BLaER1 (cell line): ENCODE data around the gene APOH.
"Not testable (repeated sequence)": the region's sequence is repeated elsewhere in the genome, so short reads cannot be mapped to it uniquely, and the experiment has no call there.

ENCODE experiments used
- H3K27ac ChIP-seq: shearing (Covaris generic); formaldehyde crosslinking; 2 replicates; pipeline ENCODE4 v1.8.1; 2022
- H3K27me3 ChIP-seq: shearing (Covaris generic); formaldehyde crosslinking; 2 replicates; pipeline ENCODE4 v1.8.1; 2022
- H3K36me3 ChIP-seq: shearing (Covaris generic); formaldehyde crosslinking; 2 replicates; pipeline ENCODE4 v1.8.1; 2022
- H3K4me1 ChIP-seq: shearing (Covaris generic); formaldehyde crosslinking; 2 replicates; pipeline ENCODE4 v1.8.1; 2022
- H3K4me2 ChIP-seq: shearing (Covaris generic); formaldehyde crosslinking; 2 replicates; pipeline ENCODE4 v1.8.1; 2022
- H3K4me3 ChIP-seq: shearing (Covaris generic); formaldehyde crosslinking; 2 replicates; pipeline ENCODE4 v1.8.1; 2022
- H3K9ac ChIP-seq: shearing (Covaris generic); formaldehyde crosslinking; 2 replicates; pipeline ENCODE4 v1.8.1; 2022
- H3K9me3 ChIP-seq: shearing (Covaris generic); formaldehyde crosslinking; 2 replicates; pipeline ENCODE4 v1.8.1; 2022
- H4K20me1 ChIP-seq: shearing (Covaris generic); formaldehyde crosslinking; 2 replicates; pipeline ENCODE4 v1.8.1; 2022
- Cebpa-rat ChIP-seq: shearing (Covaris generic); IDR thresholded peaks from 2 replicates; pipeline ENCODE4 v1.8.1; 2022

Gene APOH

DNA sequence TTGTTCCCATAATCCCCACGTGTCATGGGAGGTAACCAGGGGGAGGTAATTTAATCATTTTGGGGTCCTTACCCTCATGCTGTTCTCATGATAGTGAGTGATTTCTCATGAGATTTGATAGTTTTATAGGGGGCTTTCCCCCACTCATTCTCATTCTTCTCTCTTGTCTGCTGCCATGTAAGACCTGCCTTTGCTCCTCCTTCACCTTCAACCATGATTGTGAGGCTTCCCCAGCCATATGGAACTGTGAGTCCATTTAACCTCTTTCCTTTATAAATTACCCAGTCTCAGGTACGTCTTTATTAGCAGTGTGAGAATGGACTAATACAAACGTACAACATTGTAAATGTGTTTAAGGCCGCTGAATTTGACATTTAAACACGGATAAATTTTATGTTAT, 35.5 kb upstream of the APOH start:
- Histone ChIP-seq H3K4me3 (no peak overlapping the region), H3K4me1 (no peaks in the 10 kb centered on the region), H3K9ac (no peak overlapping the region), H3K27me3 (no peaks in the 10 kb centered on the region), H3K27ac (no peak overlapping the region), H3K9me3 (peaks cover 12% of the 10 kb centered on the region; the same call in 1 of the 2 replicates), H4K20me1 (no peaks in the 10 kb centered on the region), H3K36me3 (no peaks in the 10 kb centered on the region), H3K4me2 (no peak overlapping the region)
- no peak for TF ChIP-seq Cebpa-rat

DNA sequence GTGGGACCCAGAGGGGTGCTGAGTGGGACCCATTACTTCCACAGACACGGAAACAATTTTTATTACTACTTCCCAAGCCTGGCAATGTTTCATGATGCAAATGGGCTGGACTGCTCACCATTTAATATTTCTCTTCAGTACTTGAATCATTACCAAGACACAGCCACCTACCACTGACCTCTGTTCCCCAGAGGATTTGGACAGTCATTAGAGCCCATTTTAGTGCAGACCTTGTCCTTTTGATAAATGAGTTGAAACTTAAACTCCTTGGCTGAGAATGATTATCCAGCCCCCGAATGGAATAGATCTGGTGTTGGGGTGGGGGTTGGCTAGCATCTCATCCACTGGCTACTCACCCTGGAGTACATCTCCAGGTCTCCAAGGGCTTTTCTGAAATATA, 33.6 kb upstream of the APOH start:
- no peak overlapping the region for H3K27ac ChIP-seq
- no peaks in the 10 kb centered on the region for H4K20me1 ChIP-seq
- H3K36me3 ChIP-seq, result no peaks in the 10 kb centered on the region
- no peaks in the 10 kb centered on the region for H3K4me1 ChIP-seq
- no peak overlapping the region for H3K4me2 ChIP-seq
- TF ChIP-seq Cebpa-rat, result no peak
- H3K27me3 ChIP-seq, result no peaks in the 10 kb centered on the region
- no peak overlapping the region for H3K9ac ChIP-seq
- H3K4me3 ChIP-seq, result no peak overlapping the region
- peaks cover 12% of the 10 kb centered on the region; the same call in 1 of the 2 replicates for H3K9me3 ChIP-seq

DNA sequence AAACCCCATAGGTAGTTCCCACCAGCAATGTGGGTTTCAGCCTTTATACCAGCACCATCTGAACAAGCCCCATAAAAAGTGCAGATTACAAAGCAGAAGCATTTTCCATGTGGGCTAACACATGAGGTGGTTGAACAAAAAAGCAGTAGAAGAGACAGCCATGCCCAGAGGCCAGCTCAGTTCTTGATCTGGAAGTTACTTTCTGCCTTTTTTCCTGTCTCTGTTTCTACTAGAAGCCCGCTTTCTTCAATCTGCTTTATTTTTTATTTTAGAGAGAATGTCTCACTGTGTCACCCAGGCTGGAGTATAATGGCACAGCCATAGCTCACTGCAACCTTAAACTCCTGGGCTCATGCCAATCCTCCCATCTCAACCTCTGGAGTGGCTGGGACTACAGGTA, 31.5 kb upstream of the APOH start:
- Histone ChIP-seq H3K4me1 (no peaks in the 10 kb centered on the region), H3K36me3 (no peaks in the 10 kb centered on the region), H3K4me2 (no peak overlapping the region), H3K9me3 (peaks cover 12% of the 10 kb centered on the region; the same call in 1 of the 2 replicates), H3K27ac (no peak overlapping the region), H3K4me3 (no peak overlapping the region), H3K27me3 (no peaks in the 10 kb centered on the region), H3K9ac (no peak overlapping the region), H4K20me1 (no peaks in the 10 kb centered on the region)
- no peak for TF ChIP-seq Cebpa-rat

DNA sequence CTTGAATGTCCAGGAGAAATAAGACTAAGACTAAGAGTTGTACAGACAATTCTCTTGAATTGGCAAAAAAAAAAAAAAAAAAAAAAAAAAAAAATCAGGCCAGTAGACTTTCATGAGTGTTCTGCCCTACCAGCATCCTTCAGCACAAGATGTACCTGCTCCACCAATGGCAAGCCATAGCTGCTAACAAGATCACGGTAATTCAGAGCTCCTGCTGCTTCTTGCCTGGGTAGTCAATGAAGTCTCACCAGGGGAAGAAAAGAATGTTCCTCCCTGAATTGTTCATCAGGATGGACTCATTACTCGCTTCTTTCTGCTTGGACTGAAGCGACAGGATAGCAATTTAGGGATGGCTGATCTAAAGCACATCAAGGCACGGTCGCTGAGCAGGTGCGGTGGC, 31.1 kb upstream of the APOH start:
- Histone ChIP-seq H3K4me1 (no peaks in the 10 kb centered on the region), H4K20me1 (no peaks in the 10 kb centered on the region), H3K9ac (no peak overlapping the region), H3K36me3 (no peaks in the 10 kb centered on the region), H3K9me3 (peaks cover 12% of the 10 kb centered on the region; the same call in 1 of the 2 replicates), H3K27me3 (no peaks in the 10 kb centered on the region), H3K4me2 (no peak overlapping the region), H3K4me3 (no peak overlapping the region), H3K27ac (no peak overlapping the region)
- no peak for TF ChIP-seq Cebpa-rat

DNA sequence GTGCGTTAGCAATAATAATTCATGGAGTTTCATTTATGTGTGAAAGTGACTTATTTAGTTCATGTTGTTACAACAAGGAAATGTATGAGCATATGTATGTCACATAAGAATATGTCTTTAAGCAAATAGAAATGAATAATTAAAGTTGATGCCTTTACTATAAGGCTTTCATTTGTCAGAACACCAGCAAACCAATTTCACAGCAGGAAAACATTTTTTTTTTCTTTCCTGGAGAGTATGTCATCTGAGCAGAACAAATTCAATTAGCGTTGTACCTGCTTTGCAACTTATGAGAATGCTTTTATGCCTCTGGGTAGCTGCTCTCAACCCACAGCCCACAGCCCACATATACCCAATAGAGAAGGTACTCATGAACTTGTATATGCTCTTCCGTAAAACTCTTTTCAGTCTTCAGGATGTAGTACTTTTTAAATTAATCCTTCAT, 26.3 kb upstream of the APOH start:
- no peaks in the 10 kb centered on the region for H4K20me1 ChIP-seq
- no peaks in the 10 kb centered on the region for H3K4me1 ChIP-seq
- no peaks in the 10 kb centered on the region for H3K9me3 ChIP-seq
- H3K36me3 ChIP-seq, result no peaks in the 10 kb centered on the region
- no peak for TF ChIP-seq Cebpa-rat
- H3K9ac ChIP-seq, result no peak overlapping the region
- no peak overlapping the region for H3K27ac ChIP-seq
- H3K4me3 ChIP-seq, result no peak overlapping the region
- no peaks in the 10 kb centered on the region for H3K27me3 ChIP-seq
- H3K4me2 ChIP-seq, result no peak overlapping the region

DNA sequence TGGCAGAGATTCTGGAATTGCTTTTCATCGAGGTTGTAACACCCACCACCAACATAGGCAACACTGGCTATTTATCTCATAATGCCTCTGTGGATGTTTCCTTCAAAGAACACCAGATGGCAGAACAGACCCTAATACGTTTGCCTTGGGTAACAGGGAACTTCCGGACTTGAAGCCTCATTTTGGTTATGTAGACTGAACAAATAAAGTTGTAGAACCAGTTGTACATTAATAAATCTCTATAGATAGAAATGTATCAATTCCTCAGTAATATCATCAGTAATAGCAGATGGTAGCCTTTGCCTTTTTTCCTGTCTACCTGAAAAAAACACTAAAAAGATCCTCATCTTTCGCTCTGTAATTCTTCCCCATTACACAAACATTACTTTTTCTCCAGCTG, 25.9 kb upstream of the APOH start:
- no peak overlapping the region for H3K9ac ChIP-seq
- H4K20me1 ChIP-seq, result no peaks in the 10 kb centered on the region
- TF ChIP-seq Cebpa-rat, result no peak
- H3K36me3 ChIP-seq, result no peaks in the 10 kb centered on the region
- no peaks in the 10 kb centered on the region for H3K27me3 ChIP-seq
- no peaks in the 10 kb centered on the region for H3K9me3 ChIP-seq
- H3K4me2 ChIP-seq, result no peak overlapping the region
- H3K4me3 ChIP-seq, result no peak overlapping the region
- no peak overlapping the region for H3K27ac ChIP-seq
- no peaks in the 10 kb centered on the region for H3K4me1 ChIP-seq

DNA sequence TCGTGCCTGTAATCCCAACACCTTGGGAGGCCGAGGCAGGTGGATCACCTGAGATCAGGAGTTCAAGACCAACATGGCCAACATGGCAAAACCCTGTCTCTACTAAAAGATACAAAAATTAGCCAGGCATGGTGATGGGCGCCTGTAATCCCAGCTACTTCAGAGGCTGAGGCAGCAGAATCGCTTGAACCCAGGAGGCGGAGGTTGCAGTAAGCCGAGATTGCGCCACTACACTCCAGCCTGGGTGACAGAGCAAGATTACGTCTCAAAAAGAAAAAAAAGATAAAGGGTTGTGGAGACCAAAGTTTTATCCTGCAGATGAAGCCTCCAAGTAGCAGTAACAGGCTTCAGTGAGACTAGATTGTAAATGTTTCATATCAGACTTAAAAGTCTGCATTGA, 24.2 kb upstream of the APOH start:
- H3K4me2 ChIP-seq, H3K36me3 ChIP-seq, H3K9ac ChIP-seq, H3K4me3 ChIP-seq, H3K4me1 ChIP-seq, H4K20me1 ChIP-seq, H3K9me3 ChIP-seq, H3K27me3 ChIP-seq, H3K27ac ChIP-seq: not testable (repeated sequence)

DNA sequence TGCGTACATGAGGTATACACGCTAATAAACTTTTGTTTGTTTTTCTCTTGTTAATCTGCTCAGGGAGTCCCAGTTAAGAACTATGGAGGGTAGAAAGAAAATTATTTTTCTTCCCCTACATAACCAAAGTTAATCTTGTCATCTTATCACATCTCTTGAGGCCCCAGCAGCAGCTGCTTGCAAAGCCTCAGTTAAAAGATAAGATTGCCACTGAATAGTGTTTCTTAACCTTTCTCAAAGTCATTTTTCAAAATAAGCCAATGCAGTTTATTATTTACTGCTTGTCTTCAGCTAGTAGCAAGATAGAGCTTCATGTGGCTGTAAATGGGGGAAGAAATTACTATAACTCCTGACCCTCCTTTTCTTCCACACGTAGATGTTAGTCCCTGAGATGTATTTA, 21.5 kb upstream of the APOH start:
- H4K20me1 ChIP-seq, result no peaks in the 10 kb centered on the region
- no peak overlapping the region for H3K4me2 ChIP-seq
- no peaks in the 10 kb centered on the region for H3K9me3 ChIP-seq
- H3K36me3 ChIP-seq, result no peaks in the 10 kb centered on the region
- H3K27ac ChIP-seq, result no peak overlapping the region
- H3K27me3 ChIP-seq, result no peaks in the 10 kb centered on the region
- H3K4me1 ChIP-seq, result peaks cover 15% of the 10 kb centered on the region
- TF ChIP-seq Cebpa-rat, result no peak
- no peak overlapping the region for H3K9ac ChIP-seq
- no peak overlapping the region for H3K4me3 ChIP-seq

DNA sequence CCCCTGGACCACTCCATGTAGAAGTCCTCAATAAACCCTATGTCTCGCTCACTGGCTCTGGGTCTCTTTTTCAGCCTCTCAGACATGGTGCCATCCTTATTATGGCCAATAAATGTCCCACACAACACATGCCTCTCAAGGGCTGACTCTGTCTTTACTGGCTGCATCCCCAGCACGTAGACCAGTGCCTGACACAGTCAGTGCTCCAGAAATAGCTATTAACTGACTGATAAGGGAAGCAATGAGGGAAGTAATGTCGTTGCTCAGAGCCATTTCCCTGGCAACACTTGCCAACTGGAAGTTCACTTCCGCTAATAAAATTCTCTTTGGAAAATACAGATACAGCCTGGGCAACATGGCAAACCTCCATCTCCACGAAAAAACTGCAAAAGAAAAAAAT, 19.1 kb upstream of the APOH start:
- Histone ChIP-seq H3K27me3 (no peaks in the 10 kb centered on the region), H3K36me3 (no peaks in the 10 kb centered on the region), H3K27ac (no peak overlapping the region), H3K9ac (no peak overlapping the region), H3K9me3 (no peaks in the 10 kb centered on the region), H4K20me1 (no peaks in the 10 kb centered on the region), H3K4me1 (peaks cover 15% of the 10 kb centered on the region), H3K4me3 (no peak overlapping the region), H3K4me2 (no peak overlapping the region)
- no peak for TF ChIP-seq Cebpa-rat

DNA sequence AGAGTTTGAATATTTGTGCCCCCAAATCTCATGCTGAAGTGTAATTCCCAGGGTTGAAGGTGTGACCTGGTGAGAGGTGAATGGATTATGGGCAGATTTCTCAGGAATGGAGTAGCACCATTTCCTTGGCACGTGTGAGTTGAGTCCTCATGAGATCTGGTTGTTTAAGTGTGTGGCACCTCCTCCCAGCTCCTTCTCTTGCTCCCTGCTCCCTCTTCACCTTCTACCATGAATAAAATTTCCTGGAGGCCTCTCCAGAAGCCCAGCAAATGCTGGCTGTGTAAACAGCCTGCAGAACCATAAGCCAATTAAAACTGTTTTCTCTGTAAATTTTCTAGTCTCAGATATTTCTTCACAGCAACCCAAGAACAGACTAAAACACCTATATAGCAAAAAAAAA, 12.6 kb upstream of the APOH start:
- H3K27ac ChIP-seq, result no peak overlapping the region
- no peaks in the 10 kb centered on the region for H3K9me3 ChIP-seq
- no peak overlapping the region for H3K9ac ChIP-seq
- H3K36me3 ChIP-seq, result no peaks in the 10 kb centered on the region
- peaks cover 9% of the 10 kb centered on the region for H3K4me1 ChIP-seq
- no peak for TF ChIP-seq Cebpa-rat
- H4K20me1 ChIP-seq, result no peaks in the 10 kb centered on the region
- no peaks in the 10 kb centered on the region for H3K27me3 ChIP-seq
- H3K4me2 ChIP-seq, result no peak overlapping the region
- no peak overlapping the region for H3K4me3 ChIP-seq

DNA sequence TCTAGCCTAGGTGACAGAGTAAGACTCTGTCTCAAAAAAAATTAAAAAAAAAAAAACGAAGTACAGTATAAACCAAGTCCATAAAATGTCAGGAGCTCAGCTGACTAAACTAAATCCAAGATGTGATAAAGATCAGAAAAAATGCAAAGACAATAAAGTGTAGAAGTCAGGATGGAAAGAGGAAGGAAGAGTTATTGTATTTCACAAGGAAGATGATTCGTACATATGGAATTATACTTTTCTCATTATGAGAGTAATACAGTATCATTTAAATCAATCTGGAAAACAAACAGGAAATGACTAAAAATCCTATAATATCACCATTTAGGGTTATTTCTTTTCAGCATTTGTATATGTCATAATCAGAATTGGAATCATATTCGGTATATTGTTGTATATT, 11.4 kb upstream of the APOH start:
- no peak overlapping the region for H3K4me3 ChIP-seq
- no peak overlapping the region for H3K4me2 ChIP-seq
- H3K9me3 ChIP-seq, result no peaks in the 10 kb centered on the region
- no peaks in the 10 kb centered on the region for H4K20me1 ChIP-seq
- no peak overlapping the region for H3K9ac ChIP-seq
- no peaks in the 10 kb centered on the region for H3K4me1 ChIP-seq
- H3K27ac ChIP-seq, result no peak overlapping the region
- no peaks in the 10 kb centered on the region for H3K36me3 ChIP-seq
- H3K27me3 ChIP-seq, result no peaks in the 10 kb centered on the region
- TF ChIP-seq Cebpa-rat, result no peak
